DOHH2 (cell line): ENCODE measurements around the gene TIMM44.

Experiments used
- H3F3A ChIP-seq: fragments of 200-600 bp; sonication (generic), shearing (Covaris generic); 2 replicates; pipeline ENCODE4 v1.6.0; 2016; ENCODE audit warnings: antibody characterized with exemption, mild to moderate bottlenecking; ENCODE audit not compliant: control insufficient read depth, insufficient read depth
- H3K27ac ChIP-seq: fragments of 200-600 bp; sonication (generic); 2 replicates; pipeline ENCODE4 v1.5.1; 2014; ENCODE audit warnings: low read depth, mild to moderate bottlenecking, low read length, moderate library complexity
- H3K27me3 ChIP-seq: fragments of 200-600 bp; sonication (generic); 2 replicates; pipeline ENCODE4 v1.6.1; 2014; ENCODE audit warnings: mild to moderate bottlenecking, low read length, mixed read lengths; ENCODE audit not compliant: control insufficient read depth
- H3K36me3 ChIP-seq: fragments of 200-600 bp; sonication (generic); 2 replicates; pipeline ENCODE4 v1.6.1; 2014; ENCODE audit warnings: mild to moderate bottlenecking, low read length, moderate library complexity, mixed read lengths; ENCODE audit not compliant: control insufficient read depth
- H3K4me1 ChIP-seq: fragments of 200-600 bp; sonication (generic); 2 replicates; pipeline ENCODE4 v1.6.1; 2014; ENCODE audit warnings: mild to moderate bottlenecking, low read length, mixed read lengths; ENCODE audit not compliant: control insufficient read depth
- H3K4me2 ChIP-seq: fragments of 200-600 bp; sonication (generic); 2 replicates; pipeline ENCODE4 v1.6.0; 2014; ENCODE audit warnings: mild to moderate bottlenecking, low read length, moderate library complexity
- H3K4me3 ChIP-seq: fragments of 200-600 bp; sonication (generic); 2 replicates; pipeline ENCODE4 v1.5.1; 2014; ENCODE audit warnings: mild to moderate bottlenecking, low read length, mixed read lengths
- H3K79me2 ChIP-seq: fragments of 200-600 bp; sonication (generic); 2 replicates; pipeline ENCODE4 v1.6.1; 2014; ENCODE audit warnings: mild to moderate bottlenecking, low read length, mixed read lengths; ENCODE audit not compliant: control insufficient read depth
- H3K9me2 ChIP-seq: fragments of 200-600 bp; sonication (generic); replicated peaks from 2 replicates; pipeline ENCODE4 v1.6.1; 2014; ENCODE audit warnings: mild to moderate bottlenecking, low read length, mixed read lengths; ENCODE audit not compliant: control insufficient read depth
- H3K9me3 ChIP-seq: fragments of 200-600 bp; sonication (generic); 2 replicates; pipeline ENCODE4 v1.6.1; 2014; ENCODE audit warnings: antibody characterized with exemption, low read length, mixed read lengths; ENCODE audit not compliant: control insufficient read depth, insufficient read depth
- H4K20me1 ChIP-seq: fragments of 200-600 bp; sonication (generic); 2 replicates; pipeline ENCODE4 v1.6.0; 2014; ENCODE audit warnings: low read depth, mild to moderate bottlenecking, antibody characterized with exemption, low read length, moderate library complexity; ENCODE audit not compliant: control insufficient read depth, insufficient read depth
- CTCF ChIP-seq: fragments of 200-600 bp; sonication (generic); IDR thresholded peaks from one replicate; pipeline ENCODE4 v1.5.1; 2014; ENCODE audit warnings: antibody characterized with exemption, mild to moderate bottlenecking, low read depth, low read length; ENCODE audit not compliant: poor library complexity, severe bottlenecking
- EZH2phosphoT487 ChIP-seq: fragments of 200-600 bp; sonication (generic); IDR thresholded peaks from 2 replicates; pipeline ENCODE4 v1.6.1; 2017; ENCODE audit warnings: borderline replicate concordance, mild to moderate bottlenecking, antibody characterized with exemption, low read length, moderate library complexity, mixed read lengths

The TIMM44 gene

DNA sequence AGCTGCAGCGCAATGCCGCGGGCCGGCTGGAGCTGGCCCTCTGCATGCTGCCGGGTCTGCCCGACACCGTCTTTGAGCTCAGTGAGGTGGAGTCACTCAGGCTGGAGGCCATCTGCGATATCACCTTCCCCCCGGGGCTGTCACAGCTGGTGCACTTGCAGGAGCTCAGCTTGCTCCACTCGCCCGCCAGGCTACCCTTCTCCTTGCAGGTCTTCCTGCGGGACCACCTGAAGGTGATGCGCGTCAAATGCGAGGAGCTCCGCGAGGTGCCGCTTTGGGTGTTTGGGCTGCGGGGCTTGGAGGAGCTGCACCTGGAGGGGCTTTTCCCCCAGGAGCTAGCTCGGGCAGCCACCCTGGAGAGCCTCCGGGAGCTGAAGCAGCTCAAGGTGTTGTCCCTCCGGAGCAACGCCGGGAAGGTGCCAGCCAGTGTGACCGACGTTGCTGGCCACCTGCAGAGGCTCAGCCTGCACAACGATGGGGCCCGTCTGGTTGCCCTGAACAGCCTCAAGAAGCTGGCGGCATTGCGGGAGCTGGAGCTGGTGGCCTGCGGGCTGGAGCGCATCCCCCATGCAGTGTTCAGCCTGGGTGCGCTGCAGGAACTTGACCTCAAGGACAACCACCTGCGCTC, 43.6 kb downstream of the TIMM44 start:
- no peak for TF ChIP-seq CTCF
- Histone ChIP-seq H3F3A (no peaks in the 10 kb centered on the region), H3K27me3 (no peaks in the 10 kb centered on the region), H3K27ac (no peak overlapping the region), H3K36me3 (peaks cover 8% of the 10 kb centered on the region; the same call in 1 of the 2 replicates), H3K4me2 (no peak overlapping the region), H3K4me1 (peaks cover 12% of the 10 kb centered on the region), H4K20me1 (peaks cover 5% of the 10 kb centered on the region; the same call in 1 of the 2 replicates), H3K9me3 (no peaks in the 10 kb centered on the region), H3K9me2 (no peaks in the 10 kb centered on the region), H3K79me2 (peaks cover 17% of the 10 kb centered on the region), H3K4me3 (no peak overlapping the region)

GRCh38 chr19:7898967-7899366, 44.5 kb downstream of the TIMM44 start:
- Histone ChIP-seq H3K4me1 (peaks cover 10% of the 10 kb centered on the region), H3K9me2 (no peaks in the 10 kb centered on the region), H4K20me1 (no peaks in the 10 kb centered on the region), H3F3A (no peaks in the 10 kb centered on the region), H3K36me3 (no peaks in the 10 kb centered on the region), H3K4me2 (no peak overlapping the region), H3K9me3 (no peaks in the 10 kb centered on the region), H3K79me2 (peaks cover 8% of the 10 kb centered on the region), H3K4me3 (no peak overlapping the region), H3K27me3 (no peaks in the 10 kb centered on the region), H3K27ac (no peak overlapping the region)
- TF ChIP-seq EZH2phosphoT487 (no peak), CTCF (no peak)

DNA sequence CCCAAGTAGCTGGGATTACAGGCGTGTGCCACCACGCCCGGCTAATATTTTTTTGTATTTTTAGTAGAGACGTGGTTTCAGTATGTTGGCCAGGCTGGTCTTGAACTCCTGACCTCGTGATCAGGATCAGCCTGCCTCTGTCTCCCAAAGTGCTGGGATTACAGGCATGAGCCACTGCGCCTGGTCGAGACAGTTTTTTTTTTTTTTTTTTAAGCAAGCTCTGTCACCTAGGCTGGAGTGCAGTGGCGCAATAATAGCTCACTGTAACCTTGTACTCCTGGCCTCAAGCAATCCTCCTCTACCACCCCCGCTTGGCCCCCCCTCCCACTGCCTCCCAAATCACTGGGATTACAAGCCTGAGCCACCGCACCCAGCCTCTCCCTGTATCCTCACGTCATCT, 46.2 kb downstream of the TIMM44 start:
- Histone ChIP-seq H3K9me2 (no peaks in the 10 kb centered on the region), H3K79me2 (no peaks in the 10 kb centered on the region), H3K4me3 (no peak overlapping the region), H3K4me1 (peaks cover 3% of the 10 kb centered on the region), H3K4me2 (no peak overlapping the region), H3K27ac (no peak overlapping the region), H3F3A (no peaks in the 10 kb centered on the region), H3K36me3 (no peaks in the 10 kb centered on the region), H3K27me3 (no peaks in the 10 kb centered on the region), H3K9me3 (no peaks in the 10 kb centered on the region), H4K20me1 (no peaks in the 10 kb centered on the region)
- TF ChIP-seq EZH2phosphoT487 (no peak), CTCF (no peak)
